A549 (cell line): ENCODE data around the gene UNC5B. TPM values are rescaled to one million over a fixed set of nuclear protein-coding genes. Genes with fewer than 3 reads are reported as not detected.

ENCODE experiments used
- ATAC-seq, 2 experiments: fragments of 200-7000 bp in 1 of 2; fragments of >200 bp in 1 of 2; cut with Nextera tagmentation in 1 of 2; cut with Tn5 transposase in 1 of 2; 3 replicates each; pipeline versions ENCODE4 v1.8.0 to v1.9.1; 2018 to 2020; ENCODE audit warnings: mild to moderate bottlenecking in 1 of 2, moderate library complexity in 1 of 2
- CTCF ChIA-PET: fragments of 300-600 bp; sonication (Branson Sonifier 250); formaldehyde crosslinking; extraction: SDS; loops from one replicate; lab custom pipeline; 2021; ENCODE audit warnings: antibody characterized with exemption, inconsistent platforms; lab: Yijun Ruan, JAX
- POLR2A ChIA-PET: fragments of 350-600 bp; formaldehyde crosslinking; extraction: SDS; loops from one replicate; lab custom pipeline; 2021; ENCODE audit warnings: antibody characterized with exemption, inconsistent platforms; lab: Yijun Ruan, JAX
- DNase-seq, 2 experiments: peaks; one replicate each; pipeline versions ENCODE4 v3.0.0 to v3.0.0-alpha.2; 2011 to 2016; ENCODE audit warnings: low read depth in 1 of 2, low spot score in 1 of 2
- FAIRE-seq: peaks from 2 replicates; lab custom pipeline; 2011; peaks lifted over from hg19 to GRCh38; lab: Jason Lieb, UNC
- H3K27ac ChIP-seq, 2 experiments: fragments of >200 bp; sonication (Bioruptor Twin); formaldehyde crosslinking; 3 replicates each; pipeline ENCODE4 v1.5.1; 2016 to 2017
- H3K4me1 ChIP-seq: fragments of >200 bp; sonication (Bioruptor Twin); formaldehyde crosslinking; 3 replicates; pipeline ENCODE4 v1.6.1; 2016
- H3K4me2 ChIP-seq: fragments of >200 bp; sonication (Bioruptor Twin); formaldehyde crosslinking; 3 replicates; pipeline ENCODE4 v1.6.1; 2016
- H3K4me3 ChIP-seq: fragments of >200 bp; sonication (Bioruptor Twin); formaldehyde crosslinking; 3 replicates; pipeline ENCODE4 v1.5.1; 2016
- H3K9me3 ChIP-seq: fragments of >200 bp; sonication (Bioruptor Twin); formaldehyde crosslinking; 3 replicates; pipeline ENCODE4 v1.6.1; 2016
- ATOH8 ChIP-seq: fragments of 250-450 bp; sonication (Bioruptor Pico); IDR thresholded peaks from 2 replicates; pipeline ENCODE4 v1.5.0; 2020; ENCODE audit warnings: low read depth, mild to moderate bottlenecking, moderate library complexity
- BCL3 ChIP-seq: fragments of >200 bp; sonication (Bioruptor Twin); formaldehyde crosslinking; IDR thresholded peaks from 3 replicates; pipeline ENCODE4 v1.6.1; 2016
- BHLHE40 ChIP-seq: IDR thresholded peaks from 2 replicates; pipeline ENCODE4 v1.6.1; 2012; ENCODE audit warnings: low read depth, low read length, inconsistent platforms
- CBX2 ChIP-seq: fragments of 200-600 bp; sonication (generic); IDR thresholded peaks from 2 replicates; pipeline ENCODE4 v1.6.1; 2016; ENCODE audit warnings: low read depth, mild to moderate bottlenecking, borderline replicate concordance
- CEBPB ChIP-seq, 2 experiments: fragments of >200 bp in 1 of 2; sonication (Bioruptor Twin) in 1 of 2; formaldehyde crosslinking in 1 of 2; IDR thresholded peaks; 2 replicates each; pipeline ENCODE4 v1.6.1; 2012 to 2016
- CHD2 ChIP-seq: fragments of 150-350 bp; IDR thresholded peaks from 2 replicates; pipeline ENCODE4 v1.6.1; 2014; ENCODE audit warnings: low read length; ENCODE audit not compliant: partially characterized antibody
- CHD4 ChIP-seq: fragments of 200-600 bp; sonication (generic); IDR thresholded peaks from 2 replicates; pipeline ENCODE4 v1.6.1; 2016; ENCODE audit warnings: antibody characterized with exemption, mild to moderate bottlenecking, borderline replicate concordance
- CTCF ChIP-seq: fragments of >200 bp; sonication (Bioruptor Twin); formaldehyde crosslinking; IDR thresholded peaks from 3 replicates; pipeline ENCODE4 v1.5.1; 2016
- ESRRA ChIP-seq: fragments of 150-350 bp; IDR thresholded peaks from 2 replicates; pipeline ENCODE4 v1.6.1; 2014; ENCODE audit warnings: mild to moderate bottlenecking, low read length, borderline replicate concordance
- FOSL2 ChIP-seq, 2 experiments: fragments of 450-650 bp in 1 of 2; fragments of >200 bp in 1 of 2; sonication (Bioruptor Twin) in 1 of 2; formaldehyde crosslinking; IDR thresholded peaks; 2 replicates each; pipeline versions ENCODE4 v1.5.0 to v1.6.1; 2016 to 2020; ENCODE audit warnings: mild to moderate bottlenecking in 1 of 2, moderate library complexity in 1 of 2
- HDAC2 ChIP-seq: fragments of 200-600 bp; sonication (generic); IDR thresholded peaks from 2 replicates; pipeline ENCODE4 v1.6.1; 2016
- HMGXB4 ChIP-seq: fragments of 250-450 bp; sonication (Bioruptor Pico); IDR thresholded peaks from 2 replicates; pipeline ENCODE4 v1.5.0; 2021; ENCODE audit warnings: mild to moderate bottlenecking, moderate library complexity, borderline replicate concordance
- HOXA7 ChIP-seq: fragments of 250-450 bp; sonication (Bioruptor Pico); IDR thresholded peaks from 2 replicates; pipeline ENCODE4 v1.5.0; 2020; ENCODE audit warnings: mild to moderate bottlenecking, moderate library complexity
- JUN ChIP-seq, 2 experiments: fragments of >200 bp; sonication (Bioruptor Twin); formaldehyde crosslinking; IDR thresholded peaks; 2 replicates in 1 of 2; 3 replicates in 1 of 2; pipeline ENCODE4 v1.6.1; 2016 to 2017
- JUNB ChIP-seq: fragments of >200 bp; sonication (Bioruptor Twin); formaldehyde crosslinking; IDR thresholded peaks from 2 replicates; pipeline ENCODE4 v1.6.1; 2016
- MAFK ChIP-seq: fragments of 450-650 bp; IDR thresholded peaks from 2 replicates; pipeline ENCODE4 v1.6.1; 2014; ENCODE audit not compliant: partially characterized antibody
- MAZ ChIP-seq: fragments of 150-350 bp; IDR thresholded peaks from 2 replicates; pipeline ENCODE4 v1.6.1; 2014; ENCODE audit warnings: antibody characterized with exemption, low read depth, low read length, borderline replicate concordance
- NPAS2 ChIP-seq: fragments of 250-450 bp; sonication (Bioruptor Pico); IDR thresholded peaks from 2 replicates; pipeline ENCODE4 v1.8.0; 2022; ENCODE audit warnings: mild to moderate bottlenecking, moderate library complexity, borderline replicate concordance
- PBX3 ChIP-seq: IDR thresholded peaks from 2 replicates; pipeline ENCODE4 v1.6.1; 2012
- PHF8 ChIP-seq: fragments of 200-600 bp; sonication (generic); IDR thresholded peaks from 2 replicates; pipeline ENCODE4 v1.6.1; 2016; ENCODE audit warnings: low read depth, mild to moderate bottlenecking, antibody characterized with exemption, moderate library complexity, borderline replicate concordance
- RAD21 ChIP-seq, 2 experiments: fragments of >200 bp in 1 of 2; sonication (Bioruptor Twin) in 1 of 2; formaldehyde crosslinking in 1 of 2; IDR thresholded peaks in 1 of 2; conservative IDR thresholded peaks in 1 of 2; 2 replicates in 1 of 2; 3 replicates in 1 of 2; pipeline ENCODE4 v1.6.1; 2012 to 2018; ENCODE audit warnings: inconsistent platforms in 1 of 2
- RARB ChIP-seq: fragments of 250-450 bp; sonication (Bioruptor Pico); IDR thresholded peaks from 2 replicates; pipeline ENCODE4 v1.8.0; 2021; ENCODE audit warnings: mild to moderate bottlenecking, moderate library complexity
- SMC3 ChIP-seq: fragments of >200 bp; sonication (Bioruptor Twin); formaldehyde crosslinking; IDR thresholded peaks from 3 replicates; pipeline ENCODE4 v1.6.1; 2018; ENCODE audit warnings: inconsistent platforms
- SREBF2 ChIP-seq: fragments of 450-650 bp; IDR thresholded peaks from 2 replicates; pipeline ENCODE4 v1.6.1; 2014; ENCODE audit warnings: mild to moderate bottlenecking, moderate library complexity
- TFCP2L1 ChIP-seq: fragments of 250-450 bp; sonication (Bioruptor Pico); IDR thresholded peaks from 2 replicates; pipeline ENCODE4 v1.5.0; 2021; ENCODE audit warnings: mild to moderate bottlenecking
- WGBS: methylation state at CpG from one replicate; pipeline ENCODE4 v1.1.6; 2017; ENCODE audit errors: missing lambda C conversion rate; 5-methylcytosine and 5-hydroxymethylcytosine counted together
- polyA plus RNA-seq, 4 experiments: library from polyadenylated mRNA; depleted of rRNA in 3 of 4; stranded (reverse); fragments of >200 nt; fragmentation: RNase III in 1 of 4; extraction: RNeasy Plus Mini Kit Qiagen cat#74134 plus additional on column Dnase treatment in 1 of 4; gene quantifications; 2 replicates in 3 of 4; 3 replicates in 1 of 4; pipeline ENCODE4 v1.2.3, GENCODE V29; 2011 to 2017

The UNC5B gene
- polyA plus RNA-seq, 2 of the 4 experiments (the other 2 are of a cell fraction) = 0.14 to 1.0 TPM

GRCh38 chr10:71203124-71203523 lies 9.2 kb upstream of the UNC5B start (continued):
- TF ChIP-seq NPAS2 (CRISPR knock-in tag) = no peak
- no peak for TF ChIP-seq CEBPB (IDR thresholded peaks at IDR 0.05)
- no peak for TF ChIP-seq TFCP2L1 (CRISPR knock-in tag)
- TF ChIP-seq, all 56 proteins: peak for 0

GRCh38 chr10:71203716-71204115 lies 8.7 kb upstream of the UNC5B start:
- Histone ChIP-seq H3K27ac (no peak overlapping the region), H3K9me3 (peaks cover 19% of the 10 kb centered on the region), H3K4me1 (no peaks in the 10 kb centered on the region), H3K4me3 (no peak overlapping the region), H3K4me2 (no peak overlapping the region)
- DNase-seq (no peak), ATAC-seq (no peak), FAIRE-seq (no peak)
- 19% methylated on average over 5 of the region's 5 CpGs for WGBS
- POLR2A ChIA-PET = no interaction called here
- CTCF ChIA-PET = interaction anchor here (0.6 to 5.4 kb wide), 6 partner anchors 8 to 279 kb away, joined by 3 to 53 read pairs (median 4); no protein-coding TSS in a partner anchor
- TF ChIP-seq ATOH8 (CRISPR knock-in tag) = no peak
- no peak for TF ChIP-seq SMC3
- TF ChIP-seq PHF8 = no peak
- TF ChIP-seq SREBF2 = no peak
- no peak for TF ChIP-seq CHD2
- no peak for TF ChIP-seq RAD21 (conservative IDR thresholded peaks at IDR 0.05 in 1 of 2, IDR thresholded peaks at IDR 0.05 in 1 of 2)
- TF ChIP-seq PBX3 = no peak
- TF ChIP-seq HDAC2 = no peak
- no peak for TF ChIP-seq MAZ
- no peak for TF ChIP-seq BHLHE40
- TF ChIP-seq JUNB = no peak
- TF ChIP-seq CTCF = no peak
- TF ChIP-seq CBX2 = no peak
- no peak for TF ChIP-seq ESRRA

- H3K4me2 ChIP-seq = no peak overlapping the region
- no peak for FAIRE-seq
- DNase-seq = no peak
- H3K4me1 ChIP-seq = no peaks in the 10 kb centered on the region
- ChIA-PET CTCF (interaction anchor here (0.9 to 5.4 kb wide), 6 partner anchors 9 to 280 kb away, joined by 3 to 53 read pairs (median 6); no protein-coding TSS in a partner anchor), POLR2A (no interaction called here)
- H3K9me3 ChIP-seq = peaks cover 9% of the 10 kb centered on the region; the same call in 2 of the 3 replicates
- no peak overlapping the region for H3K27ac ChIP-seq
- ATAC-seq = no peak
- WGBS = 0% methylated on average over 2 of the region's 2 CpGs
- H3K4me3 ChIP-seq = no peak overlapping the region
- TF ChIP-seq MAFK (peak; percentile 74), HOXA7 (CRISPR knock-in tag) (no peak)
These were observed 7.6 kb upstream of the UNC5B start for GRCh38 chr10:71204746-71205145.

GRCh38 chr10:71205468-71205867 lies 6.9 kb upstream of the UNC5B start:
- Histone ChIP-seq H3K27ac (no peak overlapping the region), H3K4me2 (no peak overlapping the region), H3K9me3 (0 out of 3 replicates have a peak, but pooled peaks cover 3% of the 10 kb centered on the region), H3K4me1 (no peaks in the 10 kb centered on the region), H3K4me3 (no peak overlapping the region)
- ATAC-seq (no peak), FAIRE-seq (no peak), DNase-seq (no peak)
- POLR2A ChIA-PET = no interaction called here
- WGBS = 40% methylated on average over 4 of the region's 4 CpGs
- CTCF ChIA-PET = interaction anchor here (0.8 to 5.4 kb wide), 8 partner anchors 10 to 302 kb away, joined by 3 to 53 read pairs (median 6); no protein-coding TSS in a partner anchor
- TF ChIP-seq FOSL2 (IDR thresholded peaks at IDR 0.05) (no peak), FOSL2 (CRISPR knock-in tag; IDR thresholded peaks at IDR 0.05) (no peak), RARB (CRISPR knock-in tag) (no peak), HOXA7 (CRISPR knock-in tag) (no peak), JUN (IDR thresholded peaks at IDR 0.05) (no peak), BCL3 (no peak), ATOH8 (CRISPR knock-in tag) (no peak), CHD4 (no peak), HDAC2 (no peak), HMGXB4 (CRISPR knock-in tag) (no peak)
